ENCODE measurements around the gene TRAF6.

Gene TRAF6

DNA sequence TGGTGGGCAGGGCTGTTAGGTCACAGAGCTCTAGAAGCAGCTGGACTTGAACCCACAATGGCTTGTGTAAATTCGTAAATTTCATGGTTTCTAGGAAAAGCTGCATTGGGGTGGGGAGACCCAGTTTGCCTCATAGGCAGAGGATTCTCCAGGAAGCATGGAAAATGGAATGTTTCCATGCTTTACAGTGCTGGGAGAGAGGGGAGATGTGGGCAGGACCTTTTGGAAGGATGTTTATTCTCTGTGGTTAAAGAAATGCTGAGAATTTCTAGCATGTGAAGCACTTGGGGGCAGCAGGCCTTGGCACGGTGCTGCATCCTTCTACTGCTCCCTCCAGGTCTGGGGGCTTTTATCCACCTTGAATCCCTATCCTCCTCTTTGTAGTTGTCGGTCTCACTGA lies 46.3 kb downstream of the TRAF6 start:
- in situ Hi-C loops (cut with MboI; ENCODE audit: low sequenced_read_pairs): loop anchor here (25.0 kb wide), 1 partner anchor 851 kb away; the partner anchor contains the start of gene FJX1
- H3K27me3 ChIP-seq (ENCODE audit: low read depth): no peaks in the 10 kb centered on the region
- DNase-seq (ENCODE audit: low spot score in 2 of 2): no peak
- no peaks in the 10 kb centered on the region for H3K9me3 ChIP-seq
- no peak overlapping the region for H3K4me3 ChIP-seq
- no peaks in the 10 kb centered on the region for H3K36me3 ChIP-seq (replicated peaks)
- no peaks in the 10 kb centered on the region for H3K4me1 ChIP-seq

- H3K4me3 ChIP-seq: no peak overlapping the region
- in situ Hi-C loops (cut with MboI; ENCODE audit: low sequenced_read_pairs): loop anchor here (25.0 kb wide), 1 partner anchor 850 kb away; the partner anchor contains the start of gene FJX1
Measured at GRCh38 chr11:36462321-36462720, 47.8 kb downstream of the TRAF6 start.

GRCh38 chr11:36460220-36460619 lies 49.9 kb downstream of the TRAF6 start:
- Histone ChIP-seq H3K27me3 (ENCODE audit: low read depth) (no peaks in the 10 kb centered on the region), H3K36me3 (replicated peaks) (no peaks in the 10 kb centered on the region), H3K4me3 (no peak overlapping the region), H3K9me3 (no peaks in the 10 kb centered on the region), H3K4me1 (peaks cover under 1% of the 10 kb centered on the region)
- no peak for DNase-seq (ENCODE audit: low spot score in 2 of 2)
- in situ Hi-C loops (cut with MboI; ENCODE audit: low sequenced_read_pairs): loop anchor here (25.0 kb wide), 1 partner anchor 848 kb away; the partner anchor contains the start of gene FJX1

More at GRCh38 chr11:36462321-36462720, 47.8 kb downstream of the TRAF6 start:
- Histone ChIP-seq H3K9me3 (no peaks in the 10 kb centered on the region), H3K27me3 (ENCODE audit: low read depth) (no peaks in the 10 kb centered on the region), H3K4me1 (no peaks in the 10 kb centered on the region), H3K36me3 (replicated peaks) (no peaks in the 10 kb centered on the region)
- no peak for DNase-seq (ENCODE audit: low spot score in 2 of 2)

GRCh38 chr11:36459046-36459445 lies 51.0 kb downstream of the TRAF6 start:
- H3K4me3 ChIP-seq: no peak overlapping the region
- no peaks in the 10 kb centered on the region for H3K27me3 ChIP-seq (ENCODE audit: low read depth)
- in situ Hi-C loops (cut with MboI; ENCODE audit: low sequenced_read_pairs): loop anchor here (25.0 kb wide), 1 partner anchor 847 kb away; the partner anchor contains the start of gene FJX1
- H3K4me1 ChIP-seq: peaks cover 6% of the 10 kb centered on the region
- no peaks in the 10 kb centered on the region for H3K36me3 ChIP-seq (replicated peaks)
- H3K9me3 ChIP-seq: no peaks in the 10 kb centered on the region
- DNase-seq (ENCODE audit: low spot score in 2 of 2): no peak

DNA sequence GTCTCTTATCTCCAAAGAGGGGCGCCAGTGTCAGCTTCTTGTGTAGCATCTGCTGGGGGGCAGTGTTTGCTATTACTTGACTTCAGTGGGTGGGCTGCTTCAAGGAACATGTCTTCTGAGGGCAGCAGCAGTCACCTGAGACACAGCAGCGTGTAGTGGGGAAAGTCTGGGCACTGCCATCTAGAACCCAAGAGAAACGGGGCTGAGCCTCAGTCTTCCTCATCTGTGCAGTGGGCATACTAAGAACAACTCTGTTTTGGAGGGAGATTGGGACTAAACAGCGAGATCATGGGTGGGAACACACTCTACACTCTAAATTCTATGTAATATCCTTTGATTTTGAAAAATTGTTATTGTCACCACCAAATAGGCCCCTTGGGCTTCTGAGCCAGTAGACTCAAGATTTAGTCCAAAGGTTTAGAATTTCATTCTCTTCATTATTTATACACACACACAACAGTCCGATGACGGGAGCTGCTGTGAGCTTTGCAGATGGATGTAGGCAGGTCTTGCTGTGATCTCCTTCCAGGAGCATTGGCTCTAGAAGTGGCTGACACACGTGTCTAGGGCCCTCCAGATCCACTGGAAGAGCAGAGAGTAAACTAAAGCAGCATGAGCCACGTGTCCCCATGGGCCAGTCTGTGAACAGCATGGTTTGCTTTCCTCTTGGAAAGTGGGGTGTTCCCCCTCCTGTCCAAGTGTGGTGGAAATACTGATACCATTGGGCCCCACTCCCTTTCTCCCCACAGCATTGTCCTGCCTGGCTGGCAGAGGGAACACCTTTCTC lies 51.8 kb downstream of the TRAF6 start:
- Histone ChIP-seq H3K27me3 (ENCODE audit: low read depth) (no peaks in the 10 kb centered on the region), H3K4me3 (no peak overlapping the region), H3K36me3 (replicated peaks) (no peaks in the 10 kb centered on the region), H3K9me3 (no peaks in the 10 kb centered on the region), H3K4me1 (peaks cover 6% of the 10 kb centered on the region)
- DNase-seq (ENCODE audit: low spot score in 2 of 2): no peak
- in situ Hi-C loops (cut with MboI; ENCODE audit: low sequenced_read_pairs): loop anchor here (25.0 kb wide), 1 partner anchor 846 kb away; the partner anchor contains the start of gene FJX1

DNA sequence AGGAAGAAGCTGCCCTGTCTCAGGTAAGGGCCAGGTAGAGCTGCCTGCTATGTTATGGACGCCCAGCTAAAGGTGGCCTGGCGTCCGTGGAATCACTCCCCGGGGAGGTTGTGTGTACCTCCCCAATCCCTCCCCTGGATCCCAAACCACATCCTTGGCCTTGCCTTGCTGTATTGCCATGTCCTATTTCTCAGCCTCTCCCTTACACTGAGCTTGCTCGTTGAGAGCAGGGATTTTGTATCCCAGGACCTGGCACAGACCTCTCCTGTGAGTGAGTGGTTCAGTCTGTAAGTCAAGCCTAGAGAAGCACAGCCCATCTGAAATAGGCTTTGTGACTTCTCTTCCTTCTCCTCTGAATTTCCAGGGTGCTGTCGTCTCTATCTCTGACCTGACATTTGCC lies 53.9 kb downstream of the TRAF6 start:
- no peaks in the 10 kb centered on the region for H3K27me3 ChIP-seq (ENCODE audit: low read depth)
- H3K4me3 ChIP-seq: no peak overlapping the region
- DNase-seq (ENCODE audit: low spot score in 2 of 2): no peak
- in situ Hi-C loops (cut with MboI; ENCODE audit: low sequenced_read_pairs): loop anchor here (25.0 kb wide), 1 partner anchor 844 kb away; the partner anchor contains the start of gene FJX1
- H3K36me3 ChIP-seq (replicated peaks): no peaks in the 10 kb centered on the region
- H3K4me1 ChIP-seq: peaks cover 6% of the 10 kb centered on the region
- no peaks in the 10 kb centered on the region for H3K9me3 ChIP-seq

DNA sequence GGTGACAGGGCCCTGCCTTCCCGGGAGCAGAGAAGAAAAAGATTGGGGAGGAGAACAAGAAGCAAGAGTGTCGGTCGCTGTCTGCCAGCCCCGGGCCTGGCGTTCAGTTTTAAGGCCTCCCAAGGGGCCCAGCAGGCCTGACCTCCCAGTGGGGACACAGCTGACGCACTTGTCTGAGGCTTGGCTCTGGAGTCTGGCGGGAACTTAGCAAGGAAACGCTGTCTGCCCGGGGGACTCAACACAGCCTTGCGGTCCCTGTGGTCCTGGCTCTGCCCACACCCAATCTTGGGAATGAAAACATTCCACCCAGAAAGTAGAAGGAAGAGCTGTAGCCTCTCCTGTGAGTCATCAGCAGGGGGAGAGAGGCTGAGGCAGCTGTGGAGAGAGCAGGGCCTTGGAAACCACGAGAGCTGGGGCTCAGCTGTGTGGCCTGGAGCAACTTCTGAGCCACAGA lies 54.4 kb downstream of the TRAF6 start:
- no peak for DNase-seq (ENCODE audit: low spot score in 2 of 2)
- Histone ChIP-seq H3K27me3 (ENCODE audit: low read depth) (no peaks in the 10 kb centered on the region), H3K36me3 (replicated peaks) (no peaks in the 10 kb centered on the region), H3K9me3 (no peaks in the 10 kb centered on the region), H3K4me3 (no peak overlapping the region), H3K4me1 (peaks cover 6% of the 10 kb centered on the region)
- in situ Hi-C loops (cut with MboI; ENCODE audit: low sequenced_read_pairs): loop anchor here (25.0 kb wide), 1 partner anchor 843 kb away; the partner anchor contains the start of gene FJX1

GRCh38 chr11:36454941-36455631 lies 55.0 kb downstream of the TRAF6 start:
- no peaks in the 10 kb centered on the region for H3K27me3 ChIP-seq (ENCODE audit: low read depth)
- DNase-seq (ENCODE audit: low spot score in 2 of 2): peak; percentile 6 to 48
- in situ Hi-C loops (cut with MboI; ENCODE audit: low sequenced_read_pairs): loop anchor here (25.0 kb wide), 1 partner anchor 843 kb away; the partner anchor contains the start of gene FJX1
- H3K9me3 ChIP-seq: no peaks in the 10 kb centered on the region
- H3K4me1 ChIP-seq: peaks cover 6% of the 10 kb centered on the region
- no peak overlapping the region for H3K4me3 ChIP-seq
- H3K36me3 ChIP-seq (replicated peaks): no peaks in the 10 kb centered on the region

- no peaks in the 10 kb centered on the region for H3K36me3 ChIP-seq (replicated peaks)
Measured at GRCh38 chr11:36454551-36454940, 55.5 kb downstream of the TRAF6 start.

GRCh38 chr11:36453678-36454077 lies 56.4 kb downstream of the TRAF6 start:
- Histone ChIP-seq H3K9me3 (no peaks in the 10 kb centered on the region), H3K4me3 (no peak overlapping the region), H3K36me3 (replicated peaks) (no peaks in the 10 kb centered on the region), H3K27me3 (ENCODE audit: low read depth) (no peaks in the 10 kb centered on the region), H3K4me1 (peaks cover 6% of the 10 kb centered on the region)
- in situ Hi-C loops (cut with MboI; ENCODE audit: low sequenced_read_pairs): loop anchor here (25.0 kb wide), 1 partner anchor 841 kb away; the partner anchor contains the start of gene FJX1
- DNase-seq (ENCODE audit: low spot score in 2 of 2): no peak

More at GRCh38 chr11:36454551-36454940, 55.5 kb downstream of the TRAF6 start:
- no peaks in the 10 kb centered on the region for H3K9me3 ChIP-seq
- DNase-seq (ENCODE audit: low spot score in 2 of 2): no peak
- H3K27me3 ChIP-seq (ENCODE audit: low read depth): no peaks in the 10 kb centered on the region
- H3K4me1 ChIP-seq: peaks cover 6% of the 10 kb centered on the region
- in situ Hi-C loops (cut with MboI; ENCODE audit: low sequenced_read_pairs): loop anchor here (25.0 kb wide), 1 partner anchor 842 kb away; the partner anchor contains the start of gene FJX1
- H3K4me3 ChIP-seq: no peak overlapping the region

- Histone ChIP-seq H3K9me3 (no peaks in the 10 kb centered on the region), H3K4me3 (no peak overlapping the region), H3K27me3 (ENCODE audit: low read depth) (no peaks in the 10 kb centered on the region), H3K36me3 (replicated peaks) (no peaks in the 10 kb centered on the region), H3K4me1 (peaks cover 6% of the 10 kb centered on the region)
- in situ Hi-C loops (cut with MboI; ENCODE audit: low sequenced_read_pairs): loop anchor here (25.0 kb wide), 1 partner anchor 841 kb away; the partner anchor contains the start of gene FJX1
- no peak for DNase-seq (ENCODE audit: low spot score in 2 of 2)
Measured at GRCh38 chr11:36452961-36453360, 57.1 kb downstream of the TRAF6 start.

- Histone ChIP-seq H3K9me3 (no peaks in the 10 kb centered on the region), H3K36me3 (replicated peaks) (no peaks in the 10 kb centered on the region), H3K27me3 (ENCODE audit: low read depth) (no peaks in the 10 kb centered on the region), H3K4me1 (peaks cover 6% of the 10 kb centered on the region), H3K4me3 (no peak overlapping the region)
- in situ Hi-C loops (cut with MboI; ENCODE audit: low sequenced_read_pairs): loop anchor here (25.0 kb wide), 1 partner anchor 840 kb away; the partner anchor contains the start of gene FJX1
- DNase-seq (ENCODE audit: low spot score in 2 of 2): no peak
Measured at GRCh38 chr11:36452236-36452940, 57.7 kb downstream of the TRAF6 start.

DNA sequence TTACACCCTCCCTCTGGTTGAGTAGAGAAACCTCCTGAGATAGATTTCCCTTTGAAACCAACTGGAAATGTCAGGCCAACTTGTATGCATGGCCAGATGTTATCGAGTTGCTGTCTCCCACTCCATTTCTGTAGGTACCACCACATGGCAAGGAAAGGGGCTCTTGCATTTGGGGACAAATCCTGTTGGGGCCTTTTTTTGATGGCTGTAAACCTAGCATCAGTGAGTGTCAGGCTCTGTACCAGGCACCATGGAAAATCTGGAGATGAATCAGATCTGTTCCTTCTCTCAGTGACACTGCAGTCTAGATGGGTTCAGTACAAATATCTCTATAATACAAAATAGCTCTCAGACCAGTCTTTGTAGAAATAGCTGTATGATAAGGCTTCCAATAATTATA lies 58.4 kb downstream of the TRAF6 start:
- Histone ChIP-seq H3K4me3 (no peak overlapping the region), H3K27me3 (ENCODE audit: low read depth) (no peaks in the 10 kb centered on the region), H3K36me3 (replicated peaks) (no peaks in the 10 kb centered on the region), H3K4me1 (peaks cover 6% of the 10 kb centered on the region), H3K9me3 (no peaks in the 10 kb centered on the region)
- DNase-seq (ENCODE audit: low spot score in 2 of 2): no peak
- in situ Hi-C loops (cut with MboI; ENCODE audit: low sequenced_read_pairs): loop anchor here (25.0 kb wide), 1 partner anchor 839 kb away; the partner anchor contains the start of gene FJX1
